Astrocyte (in vitro differentiated cells and primary cell): Measurements from ENCODE around the gene IL27RA.

Source experiments
- EZH2 ChIP-seq: IDR thresholded peaks from 2 replicates; pipeline ENCODE4 v1.6.1; 2012; ENCODE audit warnings: mild to moderate bottlenecking, low read length, inconsistent platforms; ENCODE audit not compliant: insufficient read depth
- TF ChIP-seq, protein P1 (sequence below): IDR thresholded peaks from 2 replicates; pipeline ENCODE4 v1.5.1; 2011; ENCODE audit warnings: low read depth, mild to moderate bottlenecking, inconsistent platforms, low read length, moderate library complexity; ENCODE audit not compliant: insufficient read depth

DNA sequence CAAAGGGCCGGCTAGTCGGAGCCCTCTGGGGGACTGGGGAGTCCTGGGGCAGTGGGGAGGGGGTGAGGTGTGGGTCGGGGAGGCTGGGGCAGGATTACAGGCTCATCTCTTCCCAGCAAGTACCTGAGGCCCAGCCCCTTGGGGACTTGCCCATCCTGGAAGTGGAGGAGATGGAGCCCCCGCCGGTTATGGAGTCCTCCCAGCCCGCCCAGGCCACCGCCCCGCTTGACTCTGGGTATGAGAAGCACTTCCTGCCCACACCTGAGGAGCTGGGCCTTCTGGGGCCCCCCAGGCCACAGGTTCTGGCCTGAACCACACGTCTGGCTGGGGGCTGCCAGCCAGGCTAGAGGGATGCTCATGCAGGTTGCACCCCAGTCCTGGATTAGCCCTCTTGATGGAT, 20.4 kb downstream of the IL27RA start:
- TF ChIP-seq, protein P1, sequence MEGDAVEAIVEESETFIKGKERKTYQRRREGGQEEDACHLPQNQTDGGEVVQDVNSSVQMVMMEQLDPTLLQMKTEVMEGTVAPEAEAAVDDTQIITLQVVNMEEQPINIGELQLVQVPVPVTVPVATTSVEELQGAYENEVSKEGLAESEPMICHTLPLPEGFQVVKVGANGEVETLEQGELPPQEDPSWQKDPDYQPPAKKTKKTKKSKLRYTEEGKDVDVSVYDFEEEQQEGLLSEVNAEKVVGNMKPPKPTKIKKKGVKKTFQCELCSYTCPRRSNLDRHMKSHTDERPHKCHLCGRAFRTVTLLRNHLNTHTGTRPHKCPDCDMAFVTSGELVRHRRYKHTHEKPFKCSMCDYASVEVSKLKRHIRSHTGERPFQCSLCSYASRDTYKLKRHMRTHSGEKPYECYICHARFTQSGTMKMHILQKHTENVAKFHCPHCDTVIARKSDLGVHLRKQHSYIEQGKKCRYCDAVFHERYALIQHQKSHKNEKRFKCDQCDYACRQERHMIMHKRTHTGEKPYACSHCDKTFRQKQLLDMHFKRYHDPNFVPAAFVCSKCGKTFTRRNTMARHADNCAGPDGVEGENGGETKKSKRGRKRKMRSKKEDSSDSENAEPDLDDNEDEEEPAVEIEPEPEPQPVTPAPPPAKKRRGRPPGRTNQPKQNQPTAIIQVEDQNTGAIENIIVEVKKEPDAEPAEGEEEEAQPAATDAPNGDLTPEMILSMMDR = no peak
- TF ChIP-seq EZH2 = no peak
